WI38 (cell line): ENCODE results near the gene PLCE1.

Experiments used
- H3K4me3 ChIP-seq: 2 replicates; pipeline ENCODE4 v1.5.1; 2011; ENCODE audit warnings: low read depth, mild to moderate bottlenecking, control low read depth, low read length
- CTCF ChIP-seq: IDR thresholded peaks from 2 replicates; pipeline ENCODE4 v1.5.1; 2012; ENCODE audit warnings: low read depth, mild to moderate bottlenecking, control low read depth, low read length

The PLCE1 gene

GRCh38 chr10:93973748-93974445 lies 19.8 kb upstream of the PLCE1 start:
- H3K4me3 ChIP-seq = no peak overlapping the region
- TF ChIP-seq CTCF = no peak

GRCh38 chr10:93977442-93977841 lies 16.3 kb upstream of the PLCE1 start:
- H3K4me3 ChIP-seq = no peak overlapping the region
- no peak for TF ChIP-seq CTCF

- no peak for TF ChIP-seq CTCF
Measured at GRCh38 chr10:93980486-93980885, 13.2 kb upstream of the PLCE1 start.

GRCh38 chr10:93991114-93991513 lies 2.6 kb upstream of the PLCE1 start:
- no peak for TF ChIP-seq CTCF
- no peak overlapping the region for H3K4me3 ChIP-seq

More at GRCh38 chr10:93980486-93980885, 13.2 kb upstream of the PLCE1 start:
- no peak overlapping the region for H3K4me3 ChIP-seq

GRCh38 chr10:93991596-93992284 lies 2.0 kb upstream of the PLCE1 start:
- no peak overlapping the region for H3K4me3 ChIP-seq
- TF ChIP-seq CTCF = no peak

- no peak overlapping the region for H3K4me3 ChIP-seq
- no peak for TF ChIP-seq CTCF
Measured at GRCh38 chr10:93992400-93993030, 1.2 kb upstream of the PLCE1 start.

- no peak for TF ChIP-seq CTCF
- peak overlapping the region; percentile 59 for H3K4me3 ChIP-seq
Measured at GRCh38 chr10:93993414-93993781, 333 bp upstream of the PLCE1 start.
